ENCODE data around the gene OTULINL. TPM values are rescaled to one million over a fixed set of nuclear protein-coding genes. Genes with fewer than 3 reads are reported as not detected.

Gene OTULINL
- total RNA-seq, 3 donors from 2014 or later = 6.2 to 14.4 (median 7.2) TPM

DNA sequence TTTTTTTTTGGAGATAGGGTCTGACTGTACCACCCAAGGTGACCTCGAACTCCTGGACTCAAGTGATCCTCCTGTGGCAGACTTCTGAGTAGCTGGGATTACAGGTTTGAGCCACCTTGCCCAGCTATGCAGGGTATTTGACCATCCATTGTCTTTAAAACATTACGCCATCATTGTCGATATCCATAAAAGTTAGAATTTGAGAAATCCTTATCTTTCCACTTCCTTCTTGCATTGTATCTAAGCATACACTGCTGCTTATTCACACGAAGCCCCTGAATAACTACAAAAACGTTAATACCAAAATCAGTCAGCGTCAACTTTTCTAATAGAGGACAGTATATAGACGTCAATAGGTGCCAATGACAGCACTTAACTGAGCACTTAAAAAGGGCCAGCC is 5.4 kb upstream of the OTULINL start:
- TF ChIP-seq POLR2AphosphoS5 (IDR thresholded peaks at IDR 0.05) (no peak), POLR2A (IDR thresholded peaks at IDR 0.05) (no peak)
- TF ChIP-seq, protein P1, sequence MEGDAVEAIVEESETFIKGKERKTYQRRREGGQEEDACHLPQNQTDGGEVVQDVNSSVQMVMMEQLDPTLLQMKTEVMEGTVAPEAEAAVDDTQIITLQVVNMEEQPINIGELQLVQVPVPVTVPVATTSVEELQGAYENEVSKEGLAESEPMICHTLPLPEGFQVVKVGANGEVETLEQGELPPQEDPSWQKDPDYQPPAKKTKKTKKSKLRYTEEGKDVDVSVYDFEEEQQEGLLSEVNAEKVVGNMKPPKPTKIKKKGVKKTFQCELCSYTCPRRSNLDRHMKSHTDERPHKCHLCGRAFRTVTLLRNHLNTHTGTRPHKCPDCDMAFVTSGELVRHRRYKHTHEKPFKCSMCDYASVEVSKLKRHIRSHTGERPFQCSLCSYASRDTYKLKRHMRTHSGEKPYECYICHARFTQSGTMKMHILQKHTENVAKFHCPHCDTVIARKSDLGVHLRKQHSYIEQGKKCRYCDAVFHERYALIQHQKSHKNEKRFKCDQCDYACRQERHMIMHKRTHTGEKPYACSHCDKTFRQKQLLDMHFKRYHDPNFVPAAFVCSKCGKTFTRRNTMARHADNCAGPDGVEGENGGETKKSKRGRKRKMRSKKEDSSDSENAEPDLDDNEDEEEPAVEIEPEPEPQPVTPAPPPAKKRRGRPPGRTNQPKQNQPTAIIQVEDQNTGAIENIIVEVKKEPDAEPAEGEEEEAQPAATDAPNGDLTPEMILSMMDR (IDR thresholded peaks at IDR 0.05) = no peak
- Histone ChIP-seq H3K4me1 (no peaks in the 10 kb centered on the region), H3K36me3 (no peaks in the 10 kb centered on the region), H3K27me3 (no peaks in the 10 kb centered on the region), H3K9me3 (no peaks in the 10 kb centered on the region), H3K4me3 (no peak overlapping the region), H3K27ac (no peak overlapping the region)
- intact Hi-C loops (cut with DNase I; ENCODE audit: low total_unique reads) = no loop called here
- DNase-seq (ENCODE audit: low spot score in 2 of 2) = no peak

DNA sequence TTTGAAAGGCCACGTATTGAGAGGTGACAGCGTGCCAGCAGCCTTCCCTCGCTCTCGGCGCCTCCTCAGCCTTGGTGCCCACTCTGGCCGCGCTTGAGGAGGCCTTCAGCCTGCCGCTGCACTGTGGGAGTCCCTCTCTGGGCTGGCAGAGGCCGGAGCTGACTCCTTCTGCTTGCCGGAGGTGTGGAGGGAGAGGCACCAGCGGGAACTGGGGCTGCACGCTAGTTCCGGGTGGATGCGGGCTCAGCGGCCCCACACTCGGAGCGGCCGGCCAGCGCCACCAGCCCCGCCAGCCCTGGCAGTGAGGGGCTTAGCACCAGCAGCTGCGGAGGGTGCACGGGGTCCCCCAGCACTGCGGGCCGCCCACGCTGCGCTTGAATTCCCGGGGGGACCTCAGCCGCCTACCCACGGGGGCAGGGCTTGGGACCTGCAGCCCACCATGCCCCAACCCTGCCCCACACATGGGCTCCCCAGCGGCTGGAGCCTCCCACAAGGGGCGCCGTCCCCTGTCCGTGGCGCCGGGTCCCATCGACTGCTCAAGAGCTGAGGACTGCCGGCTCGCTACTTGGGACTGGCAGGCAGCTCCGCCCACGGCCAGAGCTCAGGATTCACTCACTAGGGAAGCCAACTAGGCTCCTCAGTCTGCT is 4.4 kb upstream of the OTULINL start:
- TF ChIP-seq, protein P1 (IDR thresholded peaks at IDR 0.05) = no peak
- TF ChIP-seq POLR2AphosphoS5 (IDR thresholded peaks at IDR 0.05) (no peak), POLR2A (IDR thresholded peaks at IDR 0.05) (no peak)
- H3K9me3 ChIP-seq = no peaks in the 10 kb centered on the region
- no peak for DNase-seq (ENCODE audit: low spot score in 2 of 2)
- intact Hi-C loops (cut with DNase I; ENCODE audit: low total_unique reads) = no loop called here
- no peaks in the 10 kb centered on the region for H3K27me3 ChIP-seq
- H3K4me1 ChIP-seq = no peaks in the 10 kb centered on the region
- no peaks in the 10 kb centered on the region for H3K36me3 ChIP-seq
- no peak overlapping the region for H3K4me3 ChIP-seq
- no peak overlapping the region for H3K27ac ChIP-seq

DNA sequence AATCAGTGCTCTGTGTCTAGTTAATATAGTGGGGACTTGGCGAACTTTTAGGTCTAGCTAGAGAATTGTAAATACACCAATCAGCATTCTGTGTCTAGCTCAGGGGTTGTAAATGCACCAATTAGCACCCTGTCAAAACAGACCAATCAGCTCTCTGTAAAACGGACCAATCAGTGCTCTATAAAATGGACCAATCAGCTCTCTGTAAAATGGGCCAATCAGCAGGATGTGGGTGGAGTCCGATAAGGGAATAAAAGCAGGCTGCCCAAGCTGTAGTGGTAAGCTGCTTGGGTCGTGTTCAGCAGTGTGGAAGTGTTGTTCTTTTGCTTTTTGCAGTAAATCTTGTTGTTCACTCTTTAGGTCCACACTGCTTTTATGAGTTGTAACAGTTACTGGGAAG is 3.6 kb upstream of the OTULINL start:
- no peak for DNase-seq (ENCODE audit: low spot score in 2 of 2)
- Histone ChIP-seq H3K27me3 (no peaks in the 10 kb centered on the region), H3K36me3 (no peaks in the 10 kb centered on the region), H3K4me3 (no peak overlapping the region), H3K4me1 (no peaks in the 10 kb centered on the region), H3K27ac (no peak overlapping the region), H3K9me3 (no peaks in the 10 kb centered on the region)
- TF ChIP-seq POLR2AphosphoS5 (IDR thresholded peaks at IDR 0.05) (no peak), POLR2A (IDR thresholded peaks at IDR 0.05) (no peak)
- TF ChIP-seq, protein P1 (IDR thresholded peaks at IDR 0.05) = no peak
- intact Hi-C loops (cut with DNase I; ENCODE audit: low total_unique reads) = no loop called here

DNA sequence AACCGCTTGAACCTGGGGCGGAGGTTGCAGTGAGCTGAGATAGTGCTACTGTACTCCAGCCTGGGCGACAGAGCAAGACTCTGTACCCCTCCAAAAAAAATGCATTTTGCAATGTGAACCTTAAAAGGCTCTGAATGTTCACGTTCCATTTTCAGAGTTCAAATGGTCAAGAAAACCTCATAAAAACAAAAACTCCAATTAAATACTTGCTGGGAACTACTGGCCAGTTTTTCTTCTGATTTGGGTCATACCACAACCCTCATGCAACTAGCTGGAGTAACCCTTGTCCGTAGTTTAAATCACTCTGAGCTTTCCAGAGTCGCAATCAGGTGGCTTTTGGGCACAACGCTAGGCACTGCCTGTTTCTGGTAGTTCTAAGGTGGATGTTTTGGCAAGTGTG is 2.3 kb upstream of the OTULINL start:
- H3K9me3 ChIP-seq = no peaks in the 10 kb centered on the region
- intact Hi-C loops (cut with DNase I; ENCODE audit: low total_unique reads) = no loop called here
- no peaks in the 10 kb centered on the region for H3K4me1 ChIP-seq

DNA sequence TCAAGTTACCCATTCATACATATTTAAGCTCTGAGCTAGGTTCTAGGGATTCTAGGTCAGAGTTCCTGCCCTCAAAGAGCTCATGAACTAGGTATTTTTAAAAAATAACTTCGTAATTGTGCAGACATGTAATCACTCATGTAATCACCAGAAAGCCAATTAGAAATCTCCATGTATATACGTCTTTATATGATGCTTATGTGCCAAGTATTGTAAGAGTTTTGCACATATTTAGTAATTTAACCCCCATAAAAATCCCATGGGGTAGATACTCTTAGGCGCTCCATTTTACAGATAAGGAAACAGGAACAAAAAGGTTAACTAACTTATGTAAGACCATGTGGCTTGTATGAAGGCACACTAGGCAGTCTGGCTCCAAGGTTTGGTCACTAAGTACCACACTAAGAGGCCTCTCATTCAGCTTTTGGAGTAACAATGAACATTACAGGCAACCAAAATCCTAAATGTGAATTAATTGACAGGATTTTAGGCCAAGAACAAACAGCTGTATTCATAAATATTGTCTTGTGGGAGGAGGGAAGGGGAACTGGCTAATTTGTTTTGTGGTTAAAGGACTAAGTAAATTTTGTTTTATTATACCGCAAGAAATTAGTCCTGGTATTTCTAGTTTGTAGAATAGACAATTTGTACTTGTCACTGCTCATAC is 1.7 kb upstream of the OTULINL start:
- H3K4me3 ChIP-seq = no peak overlapping the region
- no peak overlapping the region for H3K27ac ChIP-seq
- intact Hi-C loops (cut with DNase I; ENCODE audit: low total_unique reads) = no loop called here
- TF ChIP-seq POLR2AphosphoS5 (IDR thresholded peaks at IDR 0.05) (no peak), POLR2A (IDR thresholded peaks at IDR 0.05) (no peak)
- TF ChIP-seq, protein P1 (IDR thresholded peaks at IDR 0.05) = no peak
- DNase-seq (ENCODE audit: low spot score in 2 of 2) = no peak
- no peaks in the 10 kb centered on the region for H3K9me3 ChIP-seq
- no peaks in the 10 kb centered on the region for H3K27me3 ChIP-seq
- H3K4me1 ChIP-seq = no peaks in the 10 kb centered on the region
- H3K36me3 ChIP-seq = no peaks in the 10 kb centered on the region

More for the DNA sequence above, 2.3 kb upstream of the OTULINL start:
- no peaks in the 10 kb centered on the region for H3K27me3 ChIP-seq
- no peak overlapping the region for H3K27ac ChIP-seq
- TF ChIP-seq, protein P1 (IDR thresholded peaks at IDR 0.05) = no peak
- TF ChIP-seq POLR2A (IDR thresholded peaks at IDR 0.05) (no peak), POLR2AphosphoS5 (IDR thresholded peaks at IDR 0.05) (no peak)
- no peaks in the 10 kb centered on the region for H3K36me3 ChIP-seq
- no peak overlapping the region for H3K4me3 ChIP-seq
- DNase-seq (ENCODE audit: low spot score in 2 of 2) = no peak

All from breast epithelium (tissue), 4 donors.